BLaER1 (cell line): ENCODE results near the gene SLC35B2.

Source experiments
- H3K27ac ChIP-seq: shearing (Covaris generic); formaldehyde crosslinking; 2 replicates; pipeline ENCODE4 v1.8.1; 2022
- H3K27me3 ChIP-seq: shearing (Covaris generic); formaldehyde crosslinking; 2 replicates; pipeline ENCODE4 v1.8.1; 2022
- H3K36me3 ChIP-seq: shearing (Covaris generic); formaldehyde crosslinking; 2 replicates; pipeline ENCODE4 v1.8.1; 2022
- H3K4me1 ChIP-seq: shearing (Covaris generic); formaldehyde crosslinking; 2 replicates; pipeline ENCODE4 v1.8.1; 2022
- H3K4me2 ChIP-seq: shearing (Covaris generic); formaldehyde crosslinking; 2 replicates; pipeline ENCODE4 v1.8.1; 2022
- H3K4me3 ChIP-seq: shearing (Covaris generic); formaldehyde crosslinking; 2 replicates; pipeline ENCODE4 v1.8.1; 2022
- H3K9ac ChIP-seq: shearing (Covaris generic); formaldehyde crosslinking; 2 replicates; pipeline ENCODE4 v1.8.1; 2022
- H3K9me3 ChIP-seq: shearing (Covaris generic); formaldehyde crosslinking; 2 replicates; pipeline ENCODE4 v1.8.1; 2022
- H4K20me1 ChIP-seq: shearing (Covaris generic); formaldehyde crosslinking; 2 replicates; pipeline ENCODE4 v1.8.1; 2022
- Cebpa-rat ChIP-seq: shearing (Covaris generic); IDR thresholded peaks from 2 replicates; pipeline ENCODE4 v1.8.1; 2022

Gene SLC35B2, protein sequence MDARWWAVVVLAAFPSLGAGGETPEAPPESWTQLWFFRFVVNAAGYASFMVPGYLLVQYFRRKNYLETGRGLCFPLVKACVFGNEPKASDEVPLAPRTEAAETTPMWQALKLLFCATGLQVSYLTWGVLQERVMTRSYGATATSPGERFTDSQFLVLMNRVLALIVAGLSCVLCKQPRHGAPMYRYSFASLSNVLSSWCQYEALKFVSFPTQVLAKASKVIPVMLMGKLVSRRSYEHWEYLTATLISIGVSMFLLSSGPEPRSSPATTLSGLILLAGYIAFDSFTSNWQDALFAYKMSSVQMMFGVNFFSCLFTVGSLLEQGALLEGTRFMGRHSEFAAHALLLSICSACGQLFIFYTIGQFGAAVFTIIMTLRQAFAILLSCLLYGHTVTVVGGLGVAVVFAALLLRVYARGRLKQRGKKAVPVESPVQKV

DNA sequence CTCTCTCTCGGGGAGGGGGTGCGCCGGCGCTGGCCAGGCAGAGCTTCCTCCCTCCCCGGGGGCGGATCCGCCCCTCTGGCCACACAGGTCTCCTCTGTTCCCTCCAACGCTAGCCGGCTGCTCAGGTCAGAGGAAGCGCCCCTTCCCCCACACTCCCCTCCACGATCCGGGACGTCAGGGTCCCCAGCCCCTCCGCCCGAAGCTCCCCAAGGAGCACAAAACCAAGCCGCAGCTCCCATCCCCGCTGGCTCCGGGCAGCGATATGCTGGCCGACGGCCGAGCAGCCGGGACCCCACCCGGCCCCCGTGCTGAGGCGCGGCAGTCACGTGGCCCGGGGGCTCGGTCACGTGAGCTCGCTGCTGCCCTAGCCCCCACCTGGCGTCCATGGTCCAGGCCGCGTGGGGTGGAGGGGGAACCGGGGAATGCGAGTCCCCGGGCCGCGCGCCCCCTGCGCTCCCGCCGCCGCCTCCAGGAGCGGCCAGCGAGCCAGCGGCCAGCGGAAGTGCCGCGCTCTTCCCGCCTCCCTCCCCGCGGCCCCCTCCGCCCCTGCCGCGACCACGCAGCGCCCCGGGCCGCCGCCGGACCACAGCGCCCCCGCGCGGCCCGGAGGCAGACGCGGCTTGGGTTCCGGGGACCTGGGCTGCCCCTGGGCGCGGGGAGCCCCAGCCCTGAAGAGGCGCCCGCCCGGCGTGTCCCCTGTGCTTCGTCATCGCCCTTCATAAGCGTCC lies at the start of gene SLC35B2:
SLC35B2 (minus strand) TSS at position 504 of the 728 bp plus-strand sequence; CDS start at position 386, 118 bp downstream.
- TF ChIP-seq Cebpa-rat, result no peak
- Histone ChIP-seq H3K4me1 (peaks cover 73% of the 10 kb centered on the region), H3K27ac (peak within 1 kb of the TSS; percentile 88), H3K36me3 (peaks cover 77% of the 10 kb centered on the region), H3K9me3 (no peaks in the 10 kb centered on the region), H3K27me3 (no peaks in the 10 kb centered on the region), H4K20me1 (peaks cover 78% of the 10 kb centered on the region), H3K9ac (peak within 1 kb of the TSS; percentile 88), H3K4me2 (peak within 1 kb of the TSS; percentile 99), H3K4me3 (peak within 1 kb of the TSS; percentile 90)

DNA sequence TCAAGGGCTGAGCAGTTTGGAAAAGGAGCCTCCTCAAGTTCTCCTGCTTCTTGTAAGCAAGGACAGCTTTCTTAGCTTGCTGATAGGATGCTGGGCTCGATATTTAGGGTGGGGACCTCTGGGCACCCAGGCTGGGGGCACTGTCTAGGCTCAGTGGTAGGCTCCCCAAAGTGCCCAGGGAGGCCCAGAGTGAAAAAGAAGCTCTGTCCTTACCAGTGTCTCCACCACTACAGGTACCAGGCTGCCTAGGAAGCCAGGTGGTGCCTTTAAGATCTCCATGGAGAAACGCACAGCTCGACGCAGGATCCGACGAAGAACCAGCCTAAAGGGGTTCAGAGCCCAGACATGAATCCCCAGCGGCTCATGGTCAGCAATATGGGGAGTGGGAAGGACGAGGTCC lies 49.4 kb upstream of the SLC35B2 start:
- TF ChIP-seq Cebpa-rat, result no peak
- no peak overlapping the region for H3K9ac ChIP-seq
- no peak overlapping the region for H3K4me2 ChIP-seq
- peaks cover 15% of the 10 kb centered on the region; the same call in 1 of the 2 replicates for H4K20me1 ChIP-seq
- H3K27me3 ChIP-seq, result no peaks in the 10 kb centered on the region
- no peak overlapping the region for H3K27ac ChIP-seq
- peaks cover 1% of the 10 kb centered on the region for H3K4me1 ChIP-seq
- H3K36me3 ChIP-seq, result peaks cover 100% of the 10 kb centered on the region
- H3K9me3 ChIP-seq, result no peaks in the 10 kb centered on the region
- H3K4me3 ChIP-seq, result no peak overlapping the region

DNA sequence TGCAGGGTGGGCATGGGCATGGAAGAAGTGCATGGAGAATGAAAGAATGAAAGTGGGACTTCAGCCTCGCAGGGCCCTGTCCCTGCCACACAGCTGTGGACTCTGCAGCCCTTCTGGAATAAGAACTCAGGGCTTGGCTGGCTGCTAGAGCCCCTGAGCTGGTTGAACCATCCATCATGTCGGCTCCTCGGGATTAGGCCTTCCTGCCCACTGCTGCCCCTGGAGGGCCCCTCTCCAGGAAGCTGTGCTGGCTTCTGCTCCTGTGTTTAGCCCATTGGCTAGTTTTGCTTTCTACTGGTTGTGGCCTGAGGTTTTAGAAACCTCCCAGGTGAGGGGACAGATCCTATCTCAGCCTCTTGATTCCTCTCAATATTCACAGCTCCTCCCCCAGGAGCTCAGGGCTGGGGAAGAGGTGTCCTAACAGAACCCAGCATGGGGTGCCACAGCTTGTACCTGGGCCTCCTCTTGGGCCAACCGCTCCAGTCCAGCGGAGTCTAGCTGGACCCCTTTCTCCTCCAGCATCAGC lies 47.9 kb upstream of the SLC35B2 start:
- H3K4me2 ChIP-seq, result no peak overlapping the region
- no peak for TF ChIP-seq Cebpa-rat
- no peaks in the 10 kb centered on the region for H3K4me1 ChIP-seq
- no peak overlapping the region for H3K4me3 ChIP-seq
- H4K20me1 ChIP-seq, result peaks cover 21% of the 10 kb centered on the region
- H3K36me3 ChIP-seq, result peaks cover 100% of the 10 kb centered on the region
- no peak overlapping the region for H3K9ac ChIP-seq
- no peaks in the 10 kb centered on the region for H3K27me3 ChIP-seq
- H3K27ac ChIP-seq, result no peak overlapping the region
- H3K9me3 ChIP-seq, result no peaks in the 10 kb centered on the region

DNA sequence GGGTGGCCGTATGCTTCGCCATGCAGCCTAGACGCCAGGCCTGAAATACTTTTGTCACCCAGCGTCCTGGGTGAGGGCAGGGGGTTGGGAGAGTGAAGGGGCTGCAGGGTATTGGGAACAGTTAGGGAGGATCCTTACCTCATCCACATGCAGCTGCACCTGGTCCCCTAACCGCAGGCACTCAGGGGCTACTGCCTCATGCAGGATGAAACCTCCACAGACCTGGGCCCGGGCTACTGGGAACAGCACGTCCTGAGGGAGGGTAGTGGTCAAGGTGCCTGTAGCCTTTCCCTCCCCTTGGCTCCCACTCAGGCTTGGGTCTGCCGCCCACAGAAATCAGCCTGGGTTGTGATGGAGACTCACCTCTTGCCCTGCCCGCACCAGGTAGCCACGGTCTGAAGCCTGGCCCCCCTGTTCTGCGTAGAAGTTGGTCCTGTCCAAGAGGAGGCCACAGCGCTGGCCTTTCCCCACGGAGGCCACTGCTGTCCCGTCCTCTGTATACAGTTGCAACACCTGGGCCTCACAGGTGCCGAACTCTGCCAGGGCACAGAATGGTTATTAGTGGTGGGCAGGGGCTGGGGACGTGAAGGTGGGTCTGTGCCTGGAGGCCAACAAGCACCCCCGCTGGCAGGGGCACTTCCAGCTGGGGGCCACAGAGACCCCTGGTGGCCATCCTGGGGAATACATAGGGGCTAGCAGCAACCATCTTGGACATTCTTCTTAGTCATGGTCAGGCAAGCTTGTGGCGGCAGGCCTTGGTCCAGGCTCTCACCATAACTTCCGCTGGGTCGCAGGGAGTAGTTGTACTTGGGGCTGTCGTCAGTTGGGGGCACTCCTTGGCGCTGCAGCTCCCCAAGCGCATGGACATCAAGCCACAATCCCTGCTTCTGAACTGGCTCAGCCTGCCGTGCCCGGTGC lies 47.2 kb upstream of the SLC35B2 start:
- Histone ChIP-seq H3K4me3 (no peak overlapping the region), H3K9ac (no peak overlapping the region), H3K4me1 (no peaks in the 10 kb centered on the region), H3K36me3 (peaks cover 99% of the 10 kb centered on the region), H3K27ac (no peak overlapping the region), H4K20me1 (peaks cover 26% of the 10 kb centered on the region), H3K4me2 (no peak overlapping the region), H3K9me3 (no peaks in the 10 kb centered on the region), H3K27me3 (peaks cover 2% of the 10 kb centered on the region; the same call in 1 of the 2 replicates)
- no peak for TF ChIP-seq Cebpa-rat

DNA sequence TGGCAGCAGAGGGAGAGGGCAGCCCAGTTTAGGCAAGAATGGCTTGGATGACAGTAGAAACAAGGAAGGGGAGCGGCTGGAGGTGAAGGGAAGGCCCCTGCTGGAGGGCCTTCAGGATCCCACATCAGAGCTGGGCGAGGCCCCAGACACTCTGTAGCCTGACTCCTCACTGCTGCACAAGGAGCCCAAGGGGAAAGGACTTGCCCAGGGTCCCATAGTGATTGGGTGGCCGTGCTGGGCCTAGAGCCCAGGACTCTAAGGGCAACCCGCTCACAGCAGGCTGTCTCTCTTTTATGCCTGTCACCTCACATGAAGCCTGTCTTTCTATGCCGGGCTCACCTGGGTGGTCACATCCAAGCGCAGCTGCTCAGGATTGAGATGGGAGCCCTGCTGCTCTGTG lies 46.5 kb upstream of the SLC35B2 start:
- H4K20me1 ChIP-seq, result peaks cover 33% of the 10 kb centered on the region
- H3K4me2 ChIP-seq, result no peak overlapping the region
- H3K27me3 ChIP-seq, result peaks cover 9% of the 10 kb centered on the region
- no peak overlapping the region for H3K4me3 ChIP-seq
- H3K27ac ChIP-seq, result no peak overlapping the region
- no peaks in the 10 kb centered on the region for H3K4me1 ChIP-seq
- no peaks in the 10 kb centered on the region for H3K9me3 ChIP-seq
- no peak overlapping the region for H3K9ac ChIP-seq
- peaks cover 99% of the 10 kb centered on the region for H3K36me3 ChIP-seq
- TF ChIP-seq Cebpa-rat, result no peak

DNA sequence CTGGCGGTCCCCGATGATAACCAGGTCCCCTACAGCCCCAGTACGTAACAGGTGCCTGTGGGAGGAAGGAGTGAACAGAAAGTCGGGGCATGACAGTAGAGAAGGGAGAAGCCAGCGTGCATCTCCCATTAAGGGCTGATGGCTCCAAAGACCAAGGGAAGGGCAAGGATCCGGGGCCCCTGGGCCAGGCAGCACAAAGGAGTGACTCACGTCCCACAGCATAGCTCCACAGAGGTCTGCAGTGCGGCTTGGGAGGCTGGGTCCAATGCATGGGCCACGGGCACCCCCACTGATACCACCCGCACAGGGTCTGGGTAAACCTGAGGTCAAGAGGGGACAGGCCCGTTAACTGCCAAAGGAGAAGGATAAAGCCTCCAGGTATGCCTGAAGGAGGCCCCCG lies 45.5 kb upstream of the SLC35B2 start:
- Histone ChIP-seq H4K20me1 (peaks cover 43% of the 10 kb centered on the region), H3K36me3 (peaks cover 94% of the 10 kb centered on the region), H3K4me1 (no peaks in the 10 kb centered on the region)

DNA sequence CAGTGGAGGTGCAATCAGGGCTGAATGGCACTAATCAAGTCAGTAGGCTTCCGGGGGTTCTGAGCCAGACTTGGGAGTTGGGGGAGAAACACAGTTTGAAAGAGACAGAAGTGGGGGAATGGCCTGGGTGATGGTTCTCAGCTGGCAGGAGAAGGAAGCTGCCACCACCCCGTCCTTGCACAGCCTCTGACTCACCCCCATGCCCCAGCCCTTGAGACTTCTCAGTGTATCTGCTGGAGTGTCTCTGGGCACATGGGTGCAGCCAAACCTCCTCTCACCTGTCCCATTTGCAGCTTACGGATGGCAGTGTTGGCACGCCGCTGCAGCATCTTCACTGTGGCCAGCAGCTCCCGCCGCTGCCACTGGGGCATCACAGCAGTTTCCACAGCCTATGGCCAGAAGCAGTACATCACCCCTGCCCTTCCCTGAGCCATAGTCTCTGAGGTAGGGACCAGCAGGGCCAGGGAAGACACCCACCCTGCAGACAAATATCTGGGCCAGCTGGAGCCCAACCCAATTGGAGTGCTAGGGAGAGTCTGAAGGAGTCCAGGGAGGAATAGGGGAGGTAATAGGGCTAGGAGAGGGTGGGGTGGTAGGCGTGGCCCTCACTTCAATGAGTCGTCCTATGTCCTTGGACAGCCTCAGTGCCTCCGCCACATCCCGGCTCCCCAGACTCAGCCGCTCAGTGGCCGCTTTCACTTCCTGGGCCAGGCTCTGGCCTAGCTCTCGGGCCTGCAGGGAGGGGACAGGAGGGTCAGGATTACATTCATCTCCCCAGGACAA lies 44.6 kb upstream of the SLC35B2 start:
- Histone ChIP-seq H3K27ac (no peak overlapping the region), H3K27me3 (peaks cover 28% of the 10 kb centered on the region), H4K20me1 (peaks cover 52% of the 10 kb centered on the region), H3K9me3 (no peaks in the 10 kb centered on the region), H3K4me3 (no peak overlapping the region), H3K4me1 (no peaks in the 10 kb centered on the region), H3K9ac (no peak overlapping the region), H3K4me2 (no peak overlapping the region), H3K36me3 (peaks cover 86% of the 10 kb centered on the region)
- no peak for TF ChIP-seq Cebpa-rat

More for the DNA sequence above, 45.5 kb upstream of the SLC35B2 start:
- Histone ChIP-seq H3K9ac (no peak overlapping the region), H3K27me3 (peaks cover 19% of the 10 kb centered on the region), H3K9me3 (no peaks in the 10 kb centered on the region), H3K4me2 (no peak overlapping the region), H3K4me3 (no peak overlapping the region), H3K27ac (no peak overlapping the region)
- no peak for TF ChIP-seq Cebpa-rat

DNA sequence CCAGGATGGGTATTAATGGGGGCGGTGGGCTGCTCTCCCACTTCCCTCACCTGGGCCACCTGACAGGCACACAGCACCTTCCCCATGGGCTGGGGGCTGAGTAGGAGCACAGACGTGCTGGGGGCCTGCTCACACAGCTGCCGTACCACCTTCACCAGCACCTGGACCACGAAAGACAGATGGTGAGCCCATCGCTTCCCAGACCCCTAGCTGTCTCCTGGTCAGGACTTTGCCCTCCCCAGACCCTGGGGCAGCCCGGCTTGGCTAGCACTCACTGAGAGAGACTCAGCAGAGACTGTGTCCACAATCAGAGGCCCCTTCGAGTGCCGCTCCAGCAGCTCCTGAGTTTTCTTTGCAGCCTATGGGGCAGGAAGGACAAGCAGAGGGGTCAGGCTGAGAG lies 43.8 kb upstream of the SLC35B2 start:
- Histone ChIP-seq H3K4me1 (no peaks in the 10 kb centered on the region), H3K4me2 (no peak overlapping the region), H3K4me3 (no peak overlapping the region), H3K9me3 (no peaks in the 10 kb centered on the region), H3K27me3 (peaks cover 37% of the 10 kb centered on the region), H3K36me3 (peaks cover 77% of the 10 kb centered on the region), H3K9ac (no peak overlapping the region), H3K27ac (no peak overlapping the region), H4K20me1 (peaks cover 60% of the 10 kb centered on the region)
- TF ChIP-seq Cebpa-rat, result no peak
